Subcutaneous abdominal adipose tissue (tissue), 5 donors: ENCODE data around the gene DUSP2.
"Not testable (repeated sequence)": the region's sequence is repeated elsewhere in the genome, so short reads cannot be mapped to it uniquely, and the experiment has no call there.

Experiments
- H3K27ac ChIP-seq: one replicate; pipeline ENCODE4 v1.7.0; 2013; ENCODE audit warnings: low read depth, mild to moderate bottlenecking, inconsistent platforms, low read length, moderate library complexity
- H3K27me3 ChIP-seq, 5 donors: one replicate each; pipeline ENCODE4 v1.7.0; 2013; ENCODE audit warnings: low read length in 5 of 5, inconsistent platforms in 1 of 5; ENCODE audit not compliant: control insufficient read depth in 5 of 5, insufficient read depth in 4 of 5
- H3K36me3 ChIP-seq, 5 donors: one replicate each; pipeline ENCODE4 v1.7.0; 2013; ENCODE audit warnings: low read length in 5 of 5; ENCODE audit not compliant: control insufficient read depth in 5 of 5, insufficient read depth in 5 of 5
- H3K4me1 ChIP-seq, 5 donors: one replicate each; pipeline ENCODE4 v1.7.0; 2013; ENCODE audit warnings: low read length in 5 of 5, mild to moderate bottlenecking in 3 of 5, moderate library complexity in 1 of 5; ENCODE audit not compliant: control insufficient read depth in 5 of 5, insufficient read depth in 5 of 5
- H3K4me3 ChIP-seq, 5 donors: one replicate each; pipeline ENCODE4 v1.7.0; 2013; ENCODE audit warnings: low read length in 5 of 5, low read depth in 1 of 5
- H3K9ac ChIP-seq, 5 donors: one replicate each; pipeline ENCODE4 v1.7.0; 2013; ENCODE audit warnings: low read length in 5 of 5, mild to moderate bottlenecking in 4 of 5, moderate library complexity in 3 of 5
- H3K9me3 ChIP-seq, 5 donors: one replicate each; pipeline ENCODE4 v1.7.0; 2013; ENCODE audit warnings: low read length in 5 of 5; ENCODE audit not compliant: control insufficient read depth in 5 of 5
- donor health status: healthy.
- donor health status: healthy.
- donor health status: healthy.
- donor health status: healthy.
- donor health status: healthy.

Gene DUSP2

GRCh38 chr2:96147593-96148201 lies 2.5 kb upstream of the DUSP2 start:
- Histone ChIP-seq H3K27me3 (no peaks in the 10 kb centered on the region), H3K4me1 (peaks cover 0 to 49% (median 39%) of the 10 kb centered on the region in 5 donors), H3K9ac (no peak overlapping the region), H3K4me3 (no peak overlapping the region), H3K27ac (no peak overlapping the region), H3K9me3 (no peaks in the 10 kb centered on the region), H3K36me3 (no peaks in the 10 kb centered on the region)

GRCh38 chr2:96146881-96147592 lies 1.8 kb upstream of the DUSP2 start:
- H3K27ac ChIP-seq, result no peak overlapping the region
- H3K27me3 ChIP-seq, result no peaks in the 10 kb centered on the region
- H3K4me1 ChIP-seq, result peaks cover 0 to 49% (median 39%) of the 10 kb centered on the region in 5 donors
- no peak overlapping the region for H3K9ac ChIP-seq
- H3K9me3 ChIP-seq, result no peaks in the 10 kb centered on the region
- no peak overlapping the region for H3K4me3 ChIP-seq
- H3K36me3 ChIP-seq, result no peaks in the 10 kb centered on the region

- H3K4me3 ChIP-seq, result peak overlapping the region in 1 of 5 donors; percentile 24
Measured at GRCh38 chr2:96146153-96146880, 1.1 kb upstream of the DUSP2 start.

GRCh38 chr2:96145848-96146152 lies 560 bp upstream of the DUSP2 start:
- no peaks in the 10 kb centered on the region for H3K36me3 ChIP-seq
- H3K9ac ChIP-seq, result no peak overlapping the region
- no peaks in the 10 kb centered on the region for H3K27me3 ChIP-seq
- peak overlapping the region; percentile 37 for H3K27ac ChIP-seq
- peaks cover 0 to 49% (median 39%) of the 10 kb centered on the region in 5 donors for H3K4me1 ChIP-seq
- no peaks in the 10 kb centered on the region for H3K9me3 ChIP-seq
- H3K4me3 ChIP-seq, result peak overlapping the region in 4 of 5 donors; percentile 27 to 79 (median 69)

More at GRCh38 chr2:96146153-96146880, 1.1 kb upstream of the DUSP2 start:
- Histone ChIP-seq H3K9ac (no peak overlapping the region), H3K9me3 (no peaks in the 10 kb centered on the region), H3K27ac (peak overlapping the region; percentile 37), H3K27me3 (no peaks in the 10 kb centered on the region), H3K36me3 (no peaks in the 10 kb centered on the region), H3K4me1 (peaks cover 0 to 49% (median 39%) of the 10 kb centered on the region in 5 donors)

- Histone ChIP-seq H3K27ac (no peak overlapping the region), H3K9me3 (no peaks in the 10 kb centered on the region), H3K9ac (peak overlapping the region in 3 of 5 donors; percentile 41 to 55 (median 47)), H3K4me1 (peaks cover 0 to 49% (median 39%) of the 10 kb centered on the region in 5 donors), H3K36me3 (no peaks in the 10 kb centered on the region), H3K27me3 (no peaks in the 10 kb centered on the region), H3K4me3 (peak overlapping the region in 4 of 5 donors; percentile 64 to 79 (median 71))
Measured at GRCh38 chr2:96144481-96145035, 682 bp downstream of the DUSP2 start.

GRCh38 chr2:96143848-96144480 lies 1.3 kb downstream of the DUSP2 start:
- Histone ChIP-seq H3K4me1 (peaks cover 0 to 48% (median 39%) of the 10 kb centered on the region in 5 donors), H3K9me3 (no peaks in the 10 kb centered on the region), H3K27me3 (no peaks in the 10 kb centered on the region), H3K4me3 (peak overlapping the region in 4 of 5 donors; percentile 64 to 79 (median 71)), H3K9ac (peak overlapping the region in 2 of 5 donors; percentile 41 to 55), H3K36me3 (no peaks in the 10 kb centered on the region), H3K27ac (no peak overlapping the region)

- H3K9me3 ChIP-seq, result no peaks in the 10 kb centered on the region
- no peaks in the 10 kb centered on the region for H3K27me3 ChIP-seq
- no peaks in the 10 kb centered on the region for H3K36me3 ChIP-seq
- H3K9ac ChIP-seq, result no peak overlapping the region
- H3K27ac ChIP-seq, result no peak overlapping the region
- peak overlapping the region in 2 of 5 donors; percentile 64 to 79 for H3K4me3 ChIP-seq
- peaks cover 0 to 43% (median 38%) of the 10 kb centered on the region in 5 donors for H3K4me1 ChIP-seq
Measured at GRCh38 chr2:96143231-96143847, 1.9 kb downstream of the DUSP2 start.

GRCh38 chr2:96142217-96143113 lies 2.8 kb downstream of the DUSP2 start:
- Histone ChIP-seq H3K9me3 (no peaks in the 10 kb centered on the region), H3K9ac (no peak overlapping the region), H3K4me3 (peak overlapping the region in 1 of 5 donors; percentile 79), H3K27me3 (peaks cover 0 to 5% (median 0%) of the 10 kb centered on the region in 5 donors), H3K27ac (no peak overlapping the region), H3K36me3 (no peaks in the 10 kb centered on the region), H3K4me1 (peaks cover 0 to 36% (median 30%) of the 10 kb centered on the region in 5 donors)

- H3K27ac ChIP-seq, H3K9me3 ChIP-seq, H3K36me3 ChIP-seq, H3K9ac ChIP-seq, H3K4me3 ChIP-seq, H3K27me3 ChIP-seq: not testable (repeated sequence)
- H3K4me1 ChIP-seq, result peaks cover 0 to 28% (median 21%) of the 10 kb centered on the region in 5 donors
Measured at GRCh38 chr2:96141624-96141967, 3.6 kb downstream of the DUSP2 start.
